ENCODE measurements around the gene KIDINS220. TPM values are rescaled to one million over a fixed set of nuclear protein-coding genes. Genes with fewer than 3 reads are reported as not detected.

Gene KIDINS220
- 42.8 and 64.6 TPM in 2 replicates for total RNA-seq

GRCh38 chr2:8836971-8837794, at the start of gene KIDINS220:
KIDINS220 (minus strand) TSS chr2:8837613; CDS start chr2:8827093, 10,520 bp downstream.
- peak; percentile 10 for DNase-seq (ENCODE audit: extremely low read depth, low read depth, low spot score)

DNA sequence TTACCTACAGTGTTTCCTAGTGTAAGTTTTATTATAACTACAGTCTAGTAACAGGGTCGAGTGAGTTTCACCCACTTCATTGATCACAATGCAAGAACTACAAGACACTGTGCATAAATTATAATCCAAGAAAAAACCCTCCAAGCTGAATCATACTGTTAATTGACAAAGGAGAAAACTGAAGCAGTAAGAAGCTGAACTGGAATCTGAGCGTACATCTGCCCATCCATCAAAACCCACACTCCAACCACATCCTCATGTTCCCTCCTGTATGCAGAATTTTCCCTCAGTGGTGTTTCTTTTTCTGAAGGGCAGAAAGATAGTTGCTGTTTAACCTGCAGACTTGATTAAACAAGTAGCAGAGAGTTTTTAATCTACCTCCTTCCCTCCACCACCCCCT, 49.5 kb upstream of the KIDINS220 start:
- no peak for DNase-seq (ENCODE audit: extremely low read depth, low read depth, low spot score)

GRCh38 chr2:8886202-8886518, 48.7 kb upstream of the KIDINS220 start:
- no peak for DNase-seq (ENCODE audit: extremely low read depth, low read depth, low spot score)

DNA sequence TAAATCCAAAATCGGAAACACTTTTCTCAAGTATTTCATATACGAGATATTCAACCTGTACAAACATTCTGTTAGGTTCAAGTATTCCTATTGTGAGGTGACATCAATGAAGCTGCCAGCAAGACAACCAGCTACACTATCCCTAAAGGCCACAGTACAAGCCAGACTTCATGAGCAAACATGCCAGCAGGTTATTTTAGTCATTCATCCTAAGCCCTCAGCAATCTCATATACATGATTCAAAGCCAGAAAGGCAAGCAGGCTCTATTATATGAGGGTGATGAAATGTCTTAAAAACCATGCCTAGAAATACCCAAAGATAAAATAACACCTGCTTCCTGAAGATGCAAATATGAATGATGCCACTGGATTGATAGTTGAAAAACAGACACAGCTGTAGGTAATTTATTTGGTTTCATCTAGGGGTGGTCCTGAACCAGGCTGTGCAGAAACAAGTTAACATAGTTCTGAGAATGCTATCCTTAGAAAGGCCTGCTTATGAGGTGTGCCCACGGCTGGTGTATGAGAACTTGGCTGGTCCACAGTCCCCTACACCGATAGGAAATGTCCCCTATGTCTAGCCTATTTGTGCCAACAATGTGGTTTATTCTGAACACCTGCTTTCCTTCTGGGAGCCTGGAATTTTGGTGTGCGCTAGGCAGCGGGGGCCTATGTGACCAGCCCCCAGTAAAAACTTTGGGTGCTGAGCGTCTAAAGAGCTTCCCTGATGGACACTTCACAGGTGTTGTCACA, 48.2 kb upstream of the KIDINS220 start:
- no peak for DNase-seq (ENCODE audit: extremely low read depth, low read depth, low spot score)

- DNase-seq (ENCODE audit: extremely low read depth, low read depth, low spot score), result no peak
Observed at GRCh38 chr2:8884812-8885211, 47.4 kb upstream of the KIDINS220 start.

GRCh38 chr2:8882094-8882493, 44.7 kb upstream of the KIDINS220 start:
- no peak for DNase-seq (ENCODE audit: extremely low read depth, low read depth, low spot score)

GRCh38 chr2:8877894-8878293, 40.5 kb upstream of the KIDINS220 start:
- no peak for DNase-seq (ENCODE audit: extremely low read depth, low read depth, low spot score)

GRCh38 chr2:8877332-8877731, 39.9 kb upstream of the KIDINS220 start:
- DNase-seq (ENCODE audit: extremely low read depth, low read depth, low spot score), result no peak

- DNase-seq (ENCODE audit: extremely low read depth, low read depth, low spot score), result no peak
Observed at GRCh38 chr2:8876628-8877027, 39.2 kb upstream of the KIDINS220 start.

GRCh38 chr2:8872821-8873432, 35.5 kb upstream of the KIDINS220 start:
- DNase-seq (ENCODE audit: extremely low read depth, low read depth, low spot score), result peak; percentile 23

DNA sequence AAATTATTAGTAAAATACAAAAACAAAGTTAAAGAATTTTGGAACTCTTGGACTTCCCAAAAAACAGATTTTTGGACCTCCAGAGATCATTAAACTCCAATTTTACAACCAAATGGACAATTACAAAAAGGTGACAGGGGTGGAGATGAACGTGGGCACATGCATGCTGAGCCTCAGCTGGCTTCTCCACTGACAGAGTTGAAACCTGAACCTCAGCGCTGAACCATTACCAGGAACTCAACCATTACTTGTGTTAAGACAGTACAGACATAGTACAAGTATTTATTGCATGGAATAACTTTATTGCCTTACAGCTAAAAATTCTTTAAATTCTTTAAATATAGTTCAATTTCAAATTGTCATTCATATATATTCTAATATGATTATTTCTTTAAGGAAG, 33.0 kb upstream of the KIDINS220 start:
- DNase-seq (ENCODE audit: extremely low read depth, low read depth, low spot score), result no peak

- DNase-seq (ENCODE audit: extremely low read depth, low read depth, low spot score), result no peak
Observed at GRCh38 chr2:8867363-8867762, 29.9 kb upstream of the KIDINS220 start.

- no peak for DNase-seq (ENCODE audit: extremely low read depth, low read depth, low spot score)
Observed at GRCh38 chr2:8863331-8863953, 26.0 kb upstream of the KIDINS220 start.

DNA sequence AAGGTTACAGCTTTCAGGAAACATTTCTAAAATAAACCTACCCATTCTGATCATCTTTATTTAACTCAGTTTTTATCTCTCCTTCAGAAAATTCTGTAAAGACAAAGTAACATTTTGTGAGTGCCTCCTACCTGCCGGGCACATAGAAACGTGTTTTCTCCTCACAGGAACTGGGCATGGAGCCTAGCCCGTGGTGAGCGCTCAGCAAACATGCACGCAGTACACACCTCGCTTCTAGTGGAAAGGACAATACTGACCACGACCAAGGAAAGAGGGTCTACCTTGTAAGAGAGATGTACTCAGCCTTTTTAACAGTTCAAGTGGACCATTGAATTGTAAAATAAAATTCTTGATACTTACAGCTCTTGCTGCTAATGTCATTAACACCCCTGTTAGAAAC, 24.8 kb upstream of the KIDINS220 start:
- no peak for DNase-seq (ENCODE audit: extremely low read depth, low read depth, low spot score)

GRCh38 chr2:8861797-8862196, 24.4 kb upstream of the KIDINS220 start:
- no peak for DNase-seq (ENCODE audit: extremely low read depth, low read depth, low spot score)

DNA sequence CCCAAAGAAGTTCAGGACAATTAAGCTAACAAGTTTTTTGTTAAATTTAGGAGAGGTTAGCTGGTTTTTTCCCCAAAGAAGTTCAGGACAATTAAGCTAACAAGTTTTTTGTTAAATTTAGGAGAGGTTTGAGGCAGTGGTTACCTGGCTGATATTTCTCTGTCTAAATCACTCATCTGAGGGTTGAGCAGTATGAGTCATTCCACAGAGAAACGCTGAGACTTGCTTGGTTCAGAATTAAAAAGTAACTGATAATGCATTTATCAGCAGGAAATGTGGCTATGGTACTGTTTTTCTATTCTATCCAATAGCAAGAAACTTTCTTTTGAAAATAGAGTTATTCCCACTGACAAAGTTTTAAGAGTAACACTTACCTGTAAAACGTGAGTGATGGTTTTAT, 22.8 kb upstream of the KIDINS220 start:
- DNase-seq (ENCODE audit: extremely low read depth, low read depth, low spot score), result no peak

GRCh38 chr2:8858910-8859309, 21.5 kb upstream of the KIDINS220 start:
- no peak for DNase-seq (ENCODE audit: extremely low read depth, low read depth, low spot score)

- no peak for DNase-seq (ENCODE audit: extremely low read depth, low read depth, low spot score)
Observed at GRCh38 chr2:8858264-8858663, 20.9 kb upstream of the KIDINS220 start.

DNA sequence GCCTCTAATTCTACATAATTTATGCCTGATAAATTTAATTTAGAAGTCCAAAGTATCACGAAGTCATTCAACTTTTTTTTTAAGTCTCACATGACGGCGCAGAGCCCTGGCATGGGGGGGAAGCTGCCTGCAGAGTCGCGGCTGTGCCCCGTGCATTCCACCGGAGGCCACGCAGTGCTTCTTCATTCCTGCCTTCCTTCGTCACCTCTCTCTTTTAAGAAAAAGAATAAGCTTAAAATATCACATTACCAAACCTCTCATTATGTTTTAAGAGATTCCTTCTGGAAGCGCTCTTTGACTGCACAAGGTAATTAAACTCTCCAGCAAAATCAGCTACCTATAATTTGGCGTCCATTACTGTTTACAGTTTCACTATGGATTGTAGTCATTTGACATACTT, 20.3 kb upstream of the KIDINS220 start:
- no peak for DNase-seq (ENCODE audit: extremely low read depth, low read depth, low spot score)

- DNase-seq (ENCODE audit: extremely low read depth, low read depth, low spot score), result no peak
Observed at GRCh38 chr2:8856176-8856575, 18.8 kb upstream of the KIDINS220 start.

- no peak for DNase-seq (ENCODE audit: extremely low read depth, low read depth, low spot score)
Observed at GRCh38 chr2:8855010-8855409, 17.6 kb upstream of the KIDINS220 start.

All from glomerular endothelial cell (primary cell).